Ishikawa (cell line): ENCODE data around the gene PARD3.
A peak's percentile ranks its signal among the peaks of the same experiment; 100 is the strongest.

Experiments used
- CEBPB ChIP-seq: IDR thresholded peaks from 2 replicates; pipeline ENCODE4 v1.6.1; 2012
- CREB1 ChIP-seq: IDR thresholded peaks from 2 replicates; pipeline ENCODE4 v1.6.1; 2012; ENCODE audit warnings: low read depth
- EGR1 ChIP-seq: IDR thresholded peaks from 2 replicates; pipeline ENCODE4 v1.6.1; 2012
- EP300 ChIP-seq: IDR thresholded peaks from 2 replicates; pipeline ENCODE4 v1.6.1; 2012; ENCODE audit warnings: borderline replicate concordance
- MAX ChIP-seq: IDR thresholded peaks from 2 replicates; pipeline ENCODE4 v1.6.1; 2012
- NFIC ChIP-seq: IDR thresholded peaks from 2 replicates; pipeline ENCODE4 v1.6.1; 2012
- TAF1 ChIP-seq: IDR thresholded peaks from 2 replicates; pipeline ENCODE4 v1.6.1; 2012; ENCODE audit warnings: low read depth, mild to moderate bottlenecking
- TCF12 ChIP-seq: IDR thresholded peaks from 2 replicates; pipeline ENCODE4 v1.6.1; 2012; ENCODE audit warnings: low read depth
- TEAD4 ChIP-seq: IDR thresholded peaks from 2 replicates; pipeline ENCODE4 v1.6.1; 2012
- YY1 ChIP-seq: IDR thresholded peaks from 2 replicates; pipeline ENCODE4 v1.6.1; 2012; ENCODE audit warnings: low read depth
- ZBTB7A ChIP-seq: IDR thresholded peaks from 2 replicates; pipeline ENCODE4 v1.6.1; 2012; ENCODE audit warnings: low read depth
- TF ChIP-seq, protein P1 (sequence below): IDR thresholded peaks from 2 replicates; pipeline ENCODE4 v1.6.1; 2012; ENCODE audit warnings: low read depth, mild to moderate bottlenecking
- TF ChIP-seq, protein P2 (sequence below): IDR thresholded peaks from 2 replicates; pipeline ENCODE4 v1.6.1; 2012

- TF ChIP-seq, protein P1, sequence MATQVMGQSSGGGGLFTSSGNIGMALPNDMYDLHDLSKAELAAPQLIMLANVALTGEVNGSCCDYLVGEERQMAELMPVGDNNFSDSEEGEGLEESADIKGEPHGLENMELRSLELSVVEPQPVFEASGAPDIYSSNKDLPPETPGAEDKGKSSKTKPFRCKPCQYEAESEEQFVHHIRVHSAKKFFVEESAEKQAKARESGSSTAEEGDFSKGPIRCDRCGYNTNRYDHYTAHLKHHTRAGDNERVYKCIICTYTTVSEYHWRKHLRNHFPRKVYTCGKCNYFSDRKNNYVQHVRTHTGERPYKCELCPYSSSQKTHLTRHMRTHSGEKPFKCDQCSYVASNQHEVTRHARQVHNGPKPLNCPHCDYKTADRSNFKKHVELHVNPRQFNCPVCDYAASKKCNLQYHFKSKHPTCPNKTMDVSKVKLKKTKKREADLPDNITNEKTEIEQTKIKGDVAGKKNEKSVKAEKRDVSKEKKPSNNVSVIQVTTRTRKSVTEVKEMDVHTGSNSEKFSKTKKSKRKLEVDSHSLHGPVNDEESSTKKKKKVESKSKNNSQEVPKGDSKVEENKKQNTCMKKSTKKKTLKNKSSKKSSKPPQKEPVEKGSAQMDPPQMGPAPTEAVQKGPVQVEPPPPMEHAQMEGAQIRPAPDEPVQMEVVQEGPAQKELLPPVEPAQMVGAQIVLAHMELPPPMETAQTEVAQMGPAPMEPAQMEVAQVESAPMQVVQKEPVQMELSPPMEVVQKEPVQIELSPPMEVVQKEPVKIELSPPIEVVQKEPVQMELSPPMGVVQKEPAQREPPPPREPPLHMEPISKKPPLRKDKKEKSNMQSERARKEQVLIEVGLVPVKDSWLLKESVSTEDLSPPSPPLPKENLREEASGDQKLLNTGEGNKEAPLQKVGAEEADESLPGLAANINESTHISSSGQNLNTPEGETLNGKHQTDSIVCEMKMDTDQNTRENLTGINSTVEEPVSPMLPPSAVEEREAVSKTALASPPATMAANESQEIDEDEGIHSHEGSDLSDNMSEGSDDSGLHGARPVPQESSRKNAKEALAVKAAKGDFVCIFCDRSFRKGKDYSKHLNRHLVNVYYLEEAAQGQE: no peak
- TF ChIP-seq CEBPB (no peak), MAX (no peak), TCF12 (no peak), TEAD4 (0 out of 2 replicates have a peak, but pooled peaks have one; percentile 13), TAF1 (no peak), YY1 (no peak), ZBTB7A (no peak), EGR1 (no peak), NFIC (no peak), CREB1 (no peak), EP300 (no peak)
- TF ChIP-seq, protein P2, sequence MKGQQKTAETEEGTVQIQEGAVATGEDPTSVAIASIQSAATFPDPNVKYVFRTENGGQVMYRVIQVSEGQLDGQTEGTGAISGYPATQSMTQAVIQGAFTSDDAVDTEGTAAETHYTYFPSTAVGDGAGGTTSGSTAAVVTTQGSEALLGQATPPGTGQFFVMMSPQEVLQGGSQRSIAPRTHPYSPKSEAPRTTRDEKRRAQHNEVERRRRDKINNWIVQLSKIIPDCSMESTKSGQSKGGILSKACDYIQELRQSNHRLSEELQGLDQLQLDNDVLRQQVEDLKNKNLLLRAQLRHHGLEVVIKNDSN: no peak
Measured at GRCh38 chr10:34305189-34305588, 509.9 kb downstream of the PARD3 start.
